GM12878 (cell line): ENCODE results near the gene HNRNPA0. TPM values are rescaled to one million over a fixed set of nuclear protein-coding genes. Genes with fewer than 3 reads are reported as not detected.

Source experiments
- ATAC-seq: fragments of 200-7000 bp; cut with Tn5 transposase; 3 replicates; pipeline ENCODE4 v1.9.1; 2020; ENCODE audit warnings: mild to moderate bottlenecking, moderate library complexity
- BruUV-seq: library from RNA; stranded (reverse); fragments of 400-500 nt; replicated peaks from 2 replicates; lab custom pipeline; 2021; lab: Mats Ljungman, UMichigan
- CTCF ChIA-PET: fragments of 300-600 bp; sonication (Branson Sonifier 250); formaldehyde crosslinking; extraction: SDS; loops from one replicate; lab custom pipeline; 2021; ENCODE audit warnings: inconsistent platforms; lab: Yijun Ruan, JAX
- POLR2A ChIA-PET: fragments of 350-600 bp; formaldehyde crosslinking; extraction: SDS; loops from one replicate; lab custom pipeline; 2021; ENCODE audit warnings: inconsistent platforms; lab: Charles Lee
- RAD21 ChIA-PET: fragments of 300-600 bp; sonication (Branson Sonifier 250); formaldehyde crosslinking; loops from one replicate; lab custom pipeline; 2023; ENCODE audit warnings: antibody characterized with exemption; ENCODE audit not compliant: unreplicated experiment; lab: Charles Lee
- SMC1A ChIA-PET: fragments of 300-600 bp; sonication (Branson Sonifier 250); formaldehyde crosslinking; loops from one replicate; lab custom pipeline; 2023; ENCODE audit not compliant: unreplicated experiment, uncharacterized antibody; lab: Charles Lee
- DNase-seq: peaks from one replicate; pipeline ENCODE4 v3.0.0-alpha.2; 2011; ENCODE audit warnings: low read depth, low spot score
- FAIRE-seq: peaks from 3 replicates; lab custom pipeline; 2011; peaks lifted over from hg19 to GRCh38; lab: Jason Lieb, UNC
- H2AFZ ChIP-seq: 2 replicates; pipeline ENCODE4 v1.6.0; 2011; ENCODE audit warnings: low read depth, low read length, control low read depth; ENCODE audit not compliant: control insufficient read depth
- H3K27ac ChIP-seq: 2 replicates; pipeline ENCODE4 v1.5.1; 2011; ENCODE audit warnings: control low read depth; ENCODE audit not compliant: control insufficient read depth, insufficient read depth
- H3K27me3 ChIP-seq, 2 experiments: replicated peaks in 1 of 2; 2 replicates each; pipeline versions ENCODE4 v1.6.0 to v1.6.1; 2011; ENCODE audit warnings: low read length in 1 of 2; ENCODE audit not compliant: control insufficient read depth in 2 of 2, insufficient read depth in 2 of 2
- H3K36me3 ChIP-seq, 2 experiments: 2 replicates each; pipeline ENCODE4 v1.5.1; 2011; ENCODE audit warnings: low read length in 1 of 2; ENCODE audit not compliant: control insufficient read depth in 2 of 2, insufficient read depth in 2 of 2
- H3K4me1 ChIP-seq: 2 replicates; pipeline ENCODE4 v1.6.1; 2011; ENCODE audit warnings: mild to moderate bottlenecking, low read length, moderate library complexity, mixed read lengths; ENCODE audit not compliant: control insufficient read depth, insufficient read depth
- H3K4me2 ChIP-seq: 2 replicates; pipeline ENCODE4 v1.6.0; 2011; ENCODE audit warnings: control low read depth; ENCODE audit not compliant: control insufficient read depth, insufficient read depth
- H3K4me3 ChIP-seq: fragments of 200-600 bp; sonication (generic); 2 replicates; pipeline ENCODE4 v1.5.1; 2016
- H3K79me2 ChIP-seq: 2 replicates; pipeline ENCODE4 v1.6.0; 2011; ENCODE audit warnings: low read length; ENCODE audit not compliant: control insufficient read depth, insufficient read depth
- H3K9ac ChIP-seq: 2 replicates; pipeline ENCODE4 v1.8.0; 2011; ENCODE audit warnings: low read length, control low read depth, mixed read lengths; ENCODE audit not compliant: control insufficient read depth, insufficient read depth
- H3K9me3 ChIP-seq: replicated peaks from 3 replicates; pipeline ENCODE4 v1.5.1; 2011; ENCODE audit warnings: mild to moderate bottlenecking, low read length; ENCODE audit not compliant: control insufficient read depth, insufficient read depth
- H4K20me1 ChIP-seq: 2 replicates; pipeline ENCODE4 v1.6.0; 2011; ENCODE audit not compliant: control insufficient read depth, insufficient read depth
- CHD2 ChIP-seq: IDR thresholded peaks from 2 replicates; pipeline ENCODE4 v1.6.1; 2011; ENCODE audit warnings: low read depth, low read length, improper control_type of control experiment, borderline replicate concordance
- CHD4 ChIP-seq: fragments of 200-600 bp; sonication (generic); IDR thresholded peaks from 2 replicates; pipeline ENCODE4 v1.6.1; 2016; ENCODE audit warnings: mild to moderate bottlenecking
- MYC ChIP-seq: IDR thresholded peaks from 2 replicates; pipeline ENCODE4 v1.6.1; 2011; ENCODE audit warnings: mild to moderate bottlenecking, low read length, moderate library complexity, inconsistent platforms; ENCODE audit not compliant: insufficient read depth, insufficient replicate concordance, insufficient read length, severe bottlenecking
- NFXL1 ChIP-seq: fragments of 450-650 bp; IDR thresholded peaks from 2 replicates; pipeline ENCODE4 v1.6.1; 2017; ENCODE audit warnings: antibody characterized with exemption, mild to moderate bottlenecking, borderline replicate concordance
- NFYB ChIP-seq: IDR thresholded peaks from 2 replicates; pipeline ENCODE4 v1.6.1; 2011; ENCODE audit warnings: low read depth, mild to moderate bottlenecking, low read length, improper control_type of control experiment, moderate library complexity; ENCODE audit not compliant: insufficient read depth
- NR2C1 ChIP-seq: fragments of 450-650 bp; IDR thresholded peaks from 2 replicates; pipeline ENCODE4 v1.6.1; 2017; ENCODE audit warnings: antibody characterized with exemption, mild to moderate bottlenecking, moderate library complexity
- POLR2A ChIP-seq: IDR thresholded peaks from 2 replicates; pipeline ENCODE4 v1.6.1; 2011; ENCODE audit warnings: low read depth, mild to moderate bottlenecking, low read length
- SP1 ChIP-seq: IDR thresholded peaks from one replicate; pipeline ENCODE4 v1.6.1; 2011; ENCODE audit warnings: low read depth, low read length
- SREBF2 ChIP-seq: IDR thresholded peaks from 2 replicates; pipeline ENCODE4 v1.6.1; 2012; ENCODE audit warnings: mild to moderate bottlenecking, low read length
- in situ Hi-C: fragments of 300-500 bp; cut with MboI; formaldehyde crosslinking; loops from 9 replicates; pipeline ENCODE4 v1.14.3; 2018; ENCODE audit warnings: mixed read lengths
- intact Hi-C: fragments of 100-400 bp; cut with micrococcal nuclease; formaldehyde crosslinking; loops from one replicate; pipeline ENCODE4 v1.14.2; 2022; ENCODE audit not compliant: unreplicated experiment
- polyA plus RNA-seq, 11 experiments: library from polyadenylated mRNA; depleted of rRNA in 4 of 11; unstranded in 6 of 11; stranded (reverse) in 5 of 11; fragments of >200 nt; fragmentation: Nextera tagmentation in 4 of 11; fragmentation: Illumina TruSeq in 1 of 11; extraction: Ambion mirVana in 4 of 11; extraction: Trizol in 1 of 11; gene quantifications; 1 replicate in 1 of 11; 2 replicates in 10 of 11; pipeline versions ENCODE4 v1.2.1 to v1.2.3, GENCODE V29; 2011 to 2016; ENCODE audit warnings: inconsistent platforms in 2 of 11, missing spikeins in 2 of 11, low read depth in 1 of 11
- total RNA-seq, 4 experiments: library from RNA; depleted of rRNA in 3 of 4; stranded (reverse); fragments of >200 nt in 3 of 4; fragmentation: Illumina TruSeq in 1 of 4; extraction: Trizol in 1 of 4; gene quantifications; 2 replicates each; pipeline versions ENCODE4 v1.2.1 to v1.2.3, GENCODE V29; 2013 to 2021
- TF ChIP-seq, protein P1 (sequence below): fragments of 150-350 bp; IDR thresholded peaks from 2 replicates; pipeline ENCODE4 v1.6.1; 2014; ENCODE audit warnings: mild to moderate bottlenecking, low read depth, low read length
- TF ChIP-seq, protein P2 (sequence below): IDR thresholded peaks from 2 replicates; pipeline ENCODE4 v1.6.1; 2012; ENCODE audit warnings: low read depth, low read length, improper control_type of control experiment
- TF ChIP-seq, protein P3 (sequence below): fragments of 450-650 bp; formaldehyde crosslinking; IDR thresholded peaks from 2 replicates; pipeline ENCODE4 v1.5.0; 2022; ENCODE audit warnings: mild to moderate bottlenecking, missing genetic modification characterization
- TF ChIP-seq, protein P4 (sequence below): fragments of 450-650 bp; conservative IDR thresholded peaks from 2 replicates; pipeline ENCODE4 v1.6.1; 2017; ENCODE audit warnings: mild to moderate bottlenecking, moderate library complexity

The HNRNPA0 gene
- total and polyA plus RNA-seq, 10 of the 15 experiments (the other 5 are each of a cell fraction or from before 2014, with no cell fraction given) = 6.3 to 45.0 (median 12.5) TPM

DNA sequence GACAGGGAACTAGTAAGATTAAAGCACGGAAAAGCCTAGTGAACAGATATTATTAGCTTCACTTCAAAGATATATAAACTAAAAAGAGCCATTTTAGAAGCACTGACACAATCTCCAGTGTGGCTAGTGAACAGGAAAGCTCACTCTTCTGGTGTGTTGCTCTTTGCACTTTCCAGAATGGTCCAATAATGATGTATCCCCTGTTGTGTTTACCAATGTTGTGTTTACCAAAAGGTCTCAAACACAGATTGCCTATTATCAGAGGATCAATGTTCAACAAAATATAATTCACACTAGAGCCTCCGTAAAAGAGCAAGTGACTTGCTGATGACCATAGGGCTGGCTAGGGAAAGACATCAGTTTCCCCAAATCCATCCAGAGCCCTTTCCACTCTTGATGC, 29.9 kb downstream of the HNRNPA0 start (continued):
- TF ChIP-seq CHD4 = no peak
- no peak for TF ChIP-seq MYC
- no peak for TF ChIP-seq CHD2
- TF ChIP-seq NFXL1 = no peak
- TF ChIP-seq, protein P1, sequence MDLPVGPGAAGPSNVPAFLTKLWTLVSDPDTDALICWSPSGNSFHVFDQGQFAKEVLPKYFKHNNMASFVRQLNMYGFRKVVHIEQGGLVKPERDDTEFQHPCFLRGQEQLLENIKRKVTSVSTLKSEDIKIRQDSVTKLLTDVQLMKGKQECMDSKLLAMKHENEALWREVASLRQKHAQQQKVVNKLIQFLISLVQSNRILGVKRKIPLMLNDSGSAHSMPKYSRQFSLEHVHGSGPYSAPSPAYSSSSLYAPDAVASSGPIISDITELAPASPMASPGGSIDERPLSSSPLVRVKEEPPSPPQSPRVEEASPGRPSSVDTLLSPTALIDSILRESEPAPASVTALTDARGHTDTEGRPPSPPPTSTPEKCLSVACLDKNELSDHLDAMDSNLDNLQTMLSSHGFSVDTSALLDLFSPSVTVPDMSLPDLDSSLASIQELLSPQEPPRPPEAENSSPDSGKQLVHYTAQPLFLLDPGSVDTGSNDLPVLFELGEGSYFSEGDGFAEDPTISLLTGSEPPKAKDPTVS = no peak
- TF ChIP-seq NFYB = no peak
- TF ChIP-seq, protein P2, sequence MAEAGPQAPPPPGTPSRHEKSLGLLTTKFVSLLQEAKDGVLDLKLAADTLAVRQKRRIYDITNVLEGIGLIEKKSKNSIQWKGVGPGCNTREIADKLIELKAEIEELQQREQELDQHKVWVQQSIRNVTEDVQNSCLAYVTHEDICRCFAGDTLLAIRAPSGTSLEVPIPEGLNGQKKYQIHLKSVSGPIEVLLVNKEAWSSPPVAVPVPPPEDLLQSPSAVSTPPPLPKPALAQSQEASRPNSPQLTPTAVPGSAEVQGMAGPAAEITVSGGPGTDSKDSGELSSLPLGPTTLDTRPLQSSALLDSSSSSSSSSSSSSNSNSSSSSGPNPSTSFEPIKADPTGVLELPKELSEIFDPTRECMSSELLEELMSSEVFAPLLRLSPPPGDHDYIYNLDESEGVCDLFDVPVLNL = no peak

DNA sequence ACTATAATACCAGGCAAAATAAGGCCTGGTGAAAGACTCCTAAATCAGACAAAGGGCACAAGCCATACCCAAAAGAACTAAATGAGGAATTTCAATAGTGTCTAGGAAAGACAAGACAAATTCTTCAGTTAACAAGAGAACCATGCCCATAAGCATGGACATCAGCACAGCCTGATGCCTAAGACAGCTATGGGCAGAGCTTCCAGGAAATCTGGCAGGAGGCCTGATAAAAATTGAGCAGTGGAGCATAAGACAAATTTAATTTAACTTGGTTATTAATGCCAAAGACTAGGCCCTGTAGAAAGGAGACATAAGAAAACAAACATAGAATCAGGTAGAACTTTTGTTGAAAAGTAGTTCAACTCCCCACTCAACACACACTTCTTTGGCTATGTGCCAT, 35.6 kb downstream of the HNRNPA0 start:
- ChIA-PET POLR2A (no interaction called here), SMC1A (interaction anchor here (0.7 to 1.2 kb wide), 3 partner anchors 11 to 58 kb away, joined by 3 read pairs; partner anchors contain the start of gene KLHL3), RAD21 (no interaction called here), CTCF (interaction anchor here (0.7 to 1.8 kb wide), 2 partner anchors 11 to 58 kb away, joined by 3 to 6 read pairs; no protein-coding TSS in a partner anchor)
- no TSS peak for BruUV-seq
- H3K79me2 ChIP-seq = no peaks in the 10 kb centered on the region
- H4K20me1 ChIP-seq = no peaks in the 10 kb centered on the region
- FAIRE-seq (no peak), DNase-seq (no peak), ATAC-seq (no peak)
- H3K4me1 ChIP-seq = no peaks in the 10 kb centered on the region
- H3K36me3 ChIP-seq = no peaks in the 10 kb centered on the region
- no peak overlapping the region for H3K4me2 ChIP-seq
- no peak overlapping the region for H3K27ac ChIP-seq
- H2AFZ ChIP-seq = no peak overlapping the region
- no peak overlapping the region for H3K4me3 ChIP-seq
- H3K9ac ChIP-seq = no peak overlapping the region
- H3K27me3 ChIP-seq = no peaks in the 10 kb centered on the region
- in situ Hi-C loops = no loop called here
- intact Hi-C loops = no loop called here
- H3K9me3 ChIP-seq = no peaks in the 10 kb centered on the region; the same call in 2 of the 3 replicates
- no peak for TF ChIP-seq NR2C1
- TF ChIP-seq POLR2A = no peak
- TF ChIP-seq, protein P3, sequence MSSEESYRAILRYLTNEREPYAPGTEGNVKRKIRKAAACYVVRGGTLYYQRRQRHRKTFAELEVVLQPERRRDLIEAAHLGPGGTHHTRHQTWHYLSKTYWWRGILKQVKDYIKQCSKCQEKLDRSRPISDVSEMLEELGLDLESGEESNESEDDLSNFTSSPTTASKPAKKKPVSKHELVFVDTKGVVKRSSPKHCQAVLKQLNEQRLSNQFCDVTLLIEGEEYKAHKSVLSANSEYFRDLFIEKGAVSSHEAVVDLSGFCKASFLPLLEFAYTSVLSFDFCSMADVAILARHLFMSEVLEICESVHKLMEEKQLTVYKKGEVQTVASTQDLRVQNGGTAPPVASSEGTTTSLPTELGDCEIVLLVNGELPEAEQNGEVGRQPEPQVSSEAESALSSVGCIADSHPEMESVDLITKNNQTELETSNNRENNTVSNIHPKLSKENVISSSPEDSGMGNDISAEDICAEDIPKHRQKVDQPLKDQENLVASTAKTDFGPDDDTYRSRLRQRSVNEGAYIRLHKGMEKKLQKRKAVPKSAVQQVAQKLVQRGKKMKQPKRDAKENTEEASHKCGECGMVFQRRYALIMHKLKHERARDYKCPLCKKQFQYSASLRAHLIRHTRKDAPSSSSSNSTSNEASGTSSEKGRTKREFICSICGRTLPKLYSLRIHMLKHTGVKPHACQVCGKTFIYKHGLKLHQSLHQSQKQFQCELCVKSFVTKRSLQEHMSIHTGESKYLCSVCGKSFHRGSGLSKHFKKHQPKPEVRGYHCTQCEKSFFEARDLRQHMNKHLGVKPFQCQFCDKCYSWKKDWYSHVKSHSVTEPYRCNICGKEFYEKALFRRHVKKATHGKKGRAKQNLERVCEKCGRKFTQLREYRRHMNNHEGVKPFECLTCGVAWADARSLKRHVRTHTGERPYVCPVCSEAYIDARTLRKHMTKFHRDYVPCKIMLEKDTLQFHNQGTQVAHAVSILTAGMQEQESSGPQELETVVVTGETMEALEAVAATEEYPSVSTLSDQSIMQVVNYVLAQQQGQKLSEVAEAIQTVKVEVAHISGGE (CRISPR knock-in tag) = no peak
- no peak for TF ChIP-seq SP1
- TF ChIP-seq, protein P4, sequence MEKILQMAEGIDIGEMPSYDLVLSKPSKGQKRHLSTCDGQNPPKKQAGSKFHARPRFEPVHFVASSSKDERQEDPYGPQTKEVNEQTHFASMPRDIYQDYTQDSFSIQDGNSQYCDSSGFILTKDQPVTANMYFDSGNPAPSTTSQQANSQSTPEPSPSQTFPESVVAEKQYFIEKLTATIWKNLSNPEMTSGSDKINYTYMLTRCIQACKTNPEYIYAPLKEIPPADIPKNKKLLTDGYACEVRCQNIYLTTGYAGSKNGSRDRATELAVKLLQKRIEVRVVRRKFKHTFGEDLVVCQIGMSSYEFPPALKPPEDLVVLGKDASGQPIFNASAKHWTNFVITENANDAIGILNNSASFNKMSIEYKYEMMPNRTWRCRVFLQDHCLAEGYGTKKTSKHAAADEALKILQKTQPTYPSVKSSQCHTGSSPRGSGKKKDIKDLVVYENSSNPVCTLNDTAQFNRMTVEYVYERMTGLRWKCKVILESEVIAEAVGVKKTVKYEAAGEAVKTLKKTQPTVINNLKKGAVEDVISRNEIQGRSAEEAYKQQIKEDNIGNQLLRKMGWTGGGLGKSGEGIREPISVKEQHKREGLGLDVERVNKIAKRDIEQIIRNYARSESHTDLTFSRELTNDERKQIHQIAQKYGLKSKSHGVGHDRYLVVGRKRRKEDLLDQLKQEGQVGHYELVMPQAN = no peak
- TF ChIP-seq SREBF2 = no peak
